ENCODE measurements around the gene LYRM2.

LYRM2 gene, protein sequence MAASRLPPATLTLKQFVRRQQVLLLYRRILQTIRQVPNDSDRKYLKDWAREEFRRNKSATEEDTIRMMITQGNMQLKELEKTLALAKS

DNA sequence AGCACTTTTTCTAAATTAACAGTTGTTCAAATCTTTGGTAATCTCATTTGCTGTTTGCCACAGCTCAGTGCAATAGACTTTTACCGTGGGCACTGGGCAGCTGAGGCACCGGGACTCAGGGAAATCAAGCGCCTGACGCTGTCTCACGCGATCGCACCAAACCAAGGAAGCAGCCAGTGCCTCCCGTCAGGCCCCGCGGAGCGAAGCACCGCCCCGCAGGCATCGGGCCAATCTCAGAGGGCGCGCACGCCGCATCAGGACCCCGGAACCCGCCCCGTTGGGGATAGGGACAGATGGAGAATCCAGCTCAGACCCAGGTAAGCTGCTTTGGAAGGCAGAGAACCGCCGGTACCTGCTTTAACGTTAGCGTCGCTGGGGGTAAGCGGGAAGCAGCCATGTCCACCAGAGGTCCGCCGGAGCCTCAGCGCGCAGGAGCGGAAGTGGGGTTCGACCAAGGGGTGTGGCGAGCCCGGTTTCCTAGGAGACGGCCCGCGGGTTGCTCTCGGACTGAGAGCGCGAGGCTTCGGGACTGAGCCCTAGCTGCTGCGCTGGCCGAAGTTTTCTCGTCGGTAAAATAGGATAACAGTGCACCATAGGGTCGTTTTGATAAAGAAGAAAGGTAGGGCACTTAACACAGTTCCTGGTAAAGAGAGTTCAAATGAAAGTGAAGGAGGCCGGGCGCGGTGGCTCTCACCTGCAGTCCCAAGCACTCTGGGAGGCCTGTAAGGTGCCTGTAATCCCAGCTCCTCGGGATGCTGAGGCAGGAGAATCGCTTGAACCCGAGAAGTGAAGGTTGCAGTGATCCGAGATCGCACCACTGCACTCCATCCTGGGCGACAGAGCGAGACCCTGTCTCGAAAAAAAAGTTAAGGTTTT lies at the start of gene LYRM2:
LYRM2 (minus strand) TSS at position 428 of the 876 bp plus-strand sequence; CDS start at position 397, 31 bp downstream.
- peak; percentile 78 to 92 (median 90) for DNase-seq

DNA sequence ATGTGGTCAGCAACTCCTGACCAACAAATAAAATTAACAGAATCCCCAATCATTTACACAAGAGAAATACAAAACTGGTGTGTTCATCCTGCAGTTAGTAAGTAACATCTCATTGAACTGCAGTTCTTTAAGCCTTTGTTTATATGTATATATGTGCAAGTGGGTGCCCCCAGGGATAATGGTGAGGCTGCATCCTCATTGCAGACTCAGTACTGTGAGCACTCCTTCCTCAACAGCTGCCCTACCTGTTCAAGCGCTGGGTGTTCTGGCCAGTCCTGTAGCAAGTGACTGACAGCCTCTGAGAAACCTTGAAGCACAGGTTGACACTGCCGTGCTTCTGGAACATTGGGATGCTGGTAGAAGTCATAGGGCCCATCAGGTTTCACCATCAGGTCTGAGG lies 49.8 kb upstream of the LYRM2 start:
- no peak for DNase-seq

DNA sequence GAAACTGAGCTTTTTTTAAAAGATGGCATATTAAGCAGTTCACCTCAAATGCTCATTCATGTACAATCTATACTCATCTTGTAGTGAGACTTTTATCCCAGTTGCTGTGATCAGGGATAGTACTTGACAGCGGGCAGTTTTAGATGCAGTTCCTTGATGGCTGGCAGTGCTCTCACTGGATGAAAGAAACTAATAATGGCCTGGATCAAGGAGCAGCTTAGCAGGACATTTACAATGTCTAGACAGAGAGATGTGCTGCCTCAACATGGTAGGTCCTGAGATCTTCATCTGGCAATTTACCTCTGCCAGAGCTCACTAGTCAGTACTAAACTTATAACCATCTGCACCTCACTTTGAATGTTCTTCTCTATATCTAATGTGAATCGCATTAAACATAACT lies 46.8 kb upstream of the LYRM2 start:
- no peak for DNase-seq

DNA sequence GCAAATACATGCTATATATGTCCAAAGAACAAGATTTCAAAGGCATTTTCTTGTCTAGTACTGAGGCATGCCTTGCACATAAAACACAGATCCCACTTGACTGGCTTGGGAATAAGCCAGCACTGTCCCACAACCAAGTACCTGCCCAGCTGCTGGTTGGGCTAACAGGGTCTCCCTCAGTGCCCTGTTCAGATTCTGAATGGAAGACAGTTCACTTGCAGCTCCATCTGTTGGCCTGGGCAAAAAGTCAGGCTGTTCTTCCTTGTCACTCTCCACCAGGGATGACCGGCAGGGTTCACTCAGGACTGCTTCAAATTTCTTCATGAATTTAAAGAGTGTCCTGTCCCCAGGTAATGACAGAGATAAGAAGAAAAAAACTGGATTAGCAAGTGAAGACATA lies 44.4 kb upstream of the LYRM2 start:
- no peak for DNase-seq

DNA sequence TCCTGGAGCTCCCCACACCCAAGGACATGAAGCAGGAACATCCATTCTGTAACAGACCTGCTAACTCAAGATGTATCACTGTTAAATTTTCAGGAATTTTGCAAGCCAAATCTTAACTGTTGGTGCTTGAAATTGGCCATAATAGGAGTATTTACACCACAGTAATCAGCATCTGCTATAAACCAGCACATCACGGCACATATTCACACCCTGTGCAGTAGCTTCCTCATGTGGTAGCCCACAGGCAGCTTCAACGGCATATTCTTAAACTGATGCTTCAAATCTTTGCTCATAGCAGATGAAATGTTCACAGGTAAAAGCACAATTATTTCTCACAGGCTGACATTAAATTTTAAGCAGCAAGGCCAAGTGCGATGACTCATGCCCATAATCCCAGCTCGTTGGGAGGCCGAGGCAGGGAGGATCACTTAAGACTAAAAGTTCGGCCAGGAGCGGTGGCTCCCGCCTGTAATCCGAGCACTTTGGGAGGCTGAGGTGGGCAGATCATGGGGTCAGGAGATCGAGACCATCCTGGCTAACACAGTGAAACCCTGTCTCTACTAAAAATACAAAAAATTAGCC lies 43.5 kb upstream of the LYRM2 start:
- DNase-seq = no peak

DNA sequence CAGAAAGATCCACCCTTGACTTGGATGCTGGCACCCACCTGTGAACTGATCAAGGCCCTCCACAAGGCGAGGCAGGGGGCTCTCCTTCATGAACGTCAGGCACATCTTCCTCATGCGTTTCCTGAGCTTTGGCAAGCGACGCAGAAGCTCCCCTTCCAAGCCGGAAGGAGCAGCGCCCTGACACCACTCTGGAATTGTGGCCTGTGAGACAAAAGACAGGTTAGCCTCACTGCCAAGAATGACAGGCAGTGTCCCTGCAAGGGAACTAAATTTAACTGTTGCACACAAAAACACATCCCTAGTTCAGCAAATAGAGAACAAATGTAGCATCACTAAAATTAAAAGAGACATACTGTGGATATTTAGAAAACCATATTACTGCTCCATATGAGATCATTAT lies 42.0 kb upstream of the LYRM2 start:
- DNase-seq = no peak

DNA sequence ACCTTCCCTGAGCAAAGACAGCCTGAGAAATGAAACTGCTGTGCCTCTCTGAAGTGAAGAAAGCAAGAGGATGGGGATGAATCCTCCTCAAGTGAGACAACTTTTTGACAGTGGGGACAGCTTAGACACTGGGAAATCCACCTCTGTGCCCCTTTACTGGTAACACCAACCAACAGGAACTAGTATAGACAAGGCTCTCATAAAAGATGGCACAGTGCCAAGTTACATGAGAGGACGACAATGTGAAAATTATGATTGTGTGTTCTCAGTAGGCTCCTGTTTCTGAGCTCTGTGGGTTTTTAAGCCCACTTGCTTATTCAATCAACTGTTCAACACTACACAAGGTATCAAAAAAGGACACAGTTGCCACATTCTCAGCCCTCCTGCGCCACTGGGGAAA lies 41.6 kb upstream of the LYRM2 start:
- DNase-seq = no peak

DNA sequence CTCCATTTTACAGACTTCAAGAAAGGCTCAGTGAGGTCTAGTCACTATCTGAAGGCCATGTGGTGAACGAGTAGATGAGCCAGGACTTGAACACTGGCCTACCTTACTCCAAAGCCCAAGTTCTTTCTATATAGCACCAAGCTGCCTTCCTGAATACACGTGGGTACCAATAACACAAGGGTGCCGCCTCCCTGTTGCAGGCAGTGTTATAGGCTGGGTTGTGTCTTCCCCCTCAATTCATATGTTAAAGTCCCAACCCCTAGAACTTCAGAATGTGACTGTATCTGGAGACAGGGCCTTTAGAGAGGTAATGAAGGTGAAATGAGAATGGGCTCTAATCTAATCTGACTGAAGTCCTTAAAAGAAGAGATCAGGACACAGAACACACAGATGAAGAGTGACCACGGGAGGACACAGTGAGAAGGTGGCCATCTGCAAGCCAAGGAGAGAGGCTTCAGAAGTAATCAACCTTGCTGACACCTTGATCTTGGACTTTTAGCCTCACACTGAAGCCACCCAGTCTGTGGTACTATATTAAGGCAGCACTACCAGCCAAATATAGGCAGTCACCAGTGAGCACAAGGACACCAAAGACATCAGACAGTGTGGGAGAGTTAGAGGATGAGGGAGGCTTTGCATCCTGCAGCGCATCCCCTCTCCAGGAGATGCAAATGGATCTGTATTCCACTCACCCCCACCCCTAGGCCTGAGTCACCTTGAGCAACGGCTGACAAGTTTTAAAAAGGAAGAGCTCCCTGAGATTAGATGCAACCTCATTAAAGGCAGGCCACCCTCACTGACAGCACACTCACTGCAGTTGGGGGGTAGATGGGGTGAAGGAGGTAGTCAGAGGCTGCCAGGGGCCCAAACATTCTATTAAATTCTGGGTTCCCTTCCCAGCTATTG lies 40.9 kb upstream of the LYRM2 start:
- no peak for DNase-seq

DNA sequence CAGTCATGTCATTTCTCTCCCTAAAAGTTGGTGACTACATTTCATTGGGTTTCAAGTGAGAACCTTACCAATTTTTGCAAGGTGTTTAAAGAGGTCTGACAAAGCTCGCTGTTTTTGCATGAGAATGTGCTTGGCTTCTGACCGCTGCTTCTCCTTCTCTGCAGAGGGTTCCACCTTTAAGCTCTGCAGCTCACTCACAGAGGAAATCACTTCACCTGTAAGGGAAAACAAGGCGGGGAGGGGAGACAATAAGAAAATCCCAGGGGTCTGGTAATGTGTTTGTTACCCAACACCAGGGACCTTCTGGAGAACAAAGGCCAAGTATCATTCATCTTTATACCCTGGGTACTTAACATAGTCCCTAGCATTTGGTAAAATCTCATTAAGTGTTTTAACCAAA lies 40.0 kb upstream of the LYRM2 start:
- DNase-seq = no peak

DNA sequence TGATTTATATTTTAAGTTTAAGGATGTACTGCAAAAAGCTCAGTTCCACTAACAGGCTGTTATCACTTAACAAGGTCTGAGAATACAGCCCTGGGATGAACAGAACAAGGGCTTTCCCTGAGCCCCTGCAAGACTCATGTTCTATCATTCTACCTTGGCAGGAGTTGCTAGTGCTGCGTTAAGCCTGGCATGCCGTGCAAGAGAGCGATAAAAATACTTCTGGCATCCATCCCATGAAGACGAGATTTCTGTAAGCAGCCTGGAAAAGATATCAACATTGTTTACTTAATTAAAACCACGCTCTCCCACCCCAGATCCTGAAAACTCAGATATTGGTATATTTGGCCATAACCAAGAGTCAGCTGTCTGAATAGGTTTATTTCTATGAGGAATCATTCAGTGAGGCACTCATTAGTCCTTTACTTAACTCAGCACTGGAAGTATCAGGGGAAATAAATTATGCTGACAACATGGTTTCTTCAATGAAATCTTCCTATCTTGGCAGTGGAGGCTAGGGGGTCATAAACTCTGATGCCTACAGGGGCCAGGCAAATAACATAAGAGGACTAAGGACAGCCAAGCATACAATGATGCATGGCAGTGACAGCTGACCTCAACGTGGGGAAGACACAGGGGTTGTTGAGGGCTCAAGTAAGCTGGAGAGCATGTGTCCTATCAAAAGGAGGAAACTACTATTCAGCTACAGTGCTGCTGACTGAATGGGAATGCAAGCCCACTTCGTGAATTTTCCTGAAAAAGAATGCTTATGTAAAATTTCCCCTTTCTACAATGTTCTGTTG lies 37.6 kb upstream of the LYRM2 start:
- no peak for DNase-seq

DNA sequence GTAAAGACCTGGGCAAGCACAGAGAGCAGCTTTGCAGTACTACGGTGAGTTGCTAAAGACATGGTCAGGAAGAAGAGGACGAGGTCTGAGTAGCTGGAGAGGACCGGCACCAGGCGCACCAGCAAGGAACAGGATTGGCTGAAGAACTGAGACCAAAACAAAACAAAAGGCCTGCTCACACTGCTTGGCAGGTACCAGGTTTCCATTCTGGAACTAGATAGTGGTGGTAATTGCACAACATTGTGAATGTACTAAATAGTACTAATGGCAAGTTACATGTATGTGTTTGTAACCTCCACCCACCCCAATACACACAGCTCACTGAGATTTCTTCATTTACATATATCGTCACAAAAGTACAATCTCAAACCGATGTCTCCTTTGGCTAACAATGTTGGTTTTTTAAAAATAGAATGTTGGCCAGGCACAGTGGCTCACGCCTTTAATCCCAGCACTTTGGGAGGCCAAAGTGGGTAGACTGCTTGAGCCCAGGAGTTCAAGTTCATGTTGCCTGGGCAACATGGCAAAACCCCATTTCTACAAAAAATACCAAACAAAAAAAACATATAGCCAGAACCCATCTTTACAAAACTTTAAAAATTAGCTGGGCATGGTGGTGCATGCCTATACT lies 32.5 kb upstream of the LYRM2 start:
- no peak for DNase-seq

DNA sequence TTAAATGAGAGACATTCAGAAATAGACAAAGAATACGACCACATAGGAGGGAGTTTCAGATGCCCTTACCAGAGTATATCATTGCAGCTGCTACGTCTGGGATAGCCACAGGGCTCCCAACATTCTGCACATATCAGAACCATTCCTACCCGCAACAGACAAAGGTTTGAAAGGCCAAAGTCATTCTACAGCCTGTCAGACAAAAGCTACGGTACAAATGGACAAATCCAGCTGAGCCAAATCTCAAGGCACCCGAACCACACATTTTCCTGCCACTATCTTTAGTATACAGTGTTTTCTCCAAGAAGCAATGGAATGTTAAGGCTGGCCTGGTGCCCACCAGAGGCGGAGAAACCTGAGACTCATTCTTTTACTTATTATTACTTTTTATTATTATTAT lies 30.5 kb upstream of the LYRM2 start:
- no peak for DNase-seq

DNA sequence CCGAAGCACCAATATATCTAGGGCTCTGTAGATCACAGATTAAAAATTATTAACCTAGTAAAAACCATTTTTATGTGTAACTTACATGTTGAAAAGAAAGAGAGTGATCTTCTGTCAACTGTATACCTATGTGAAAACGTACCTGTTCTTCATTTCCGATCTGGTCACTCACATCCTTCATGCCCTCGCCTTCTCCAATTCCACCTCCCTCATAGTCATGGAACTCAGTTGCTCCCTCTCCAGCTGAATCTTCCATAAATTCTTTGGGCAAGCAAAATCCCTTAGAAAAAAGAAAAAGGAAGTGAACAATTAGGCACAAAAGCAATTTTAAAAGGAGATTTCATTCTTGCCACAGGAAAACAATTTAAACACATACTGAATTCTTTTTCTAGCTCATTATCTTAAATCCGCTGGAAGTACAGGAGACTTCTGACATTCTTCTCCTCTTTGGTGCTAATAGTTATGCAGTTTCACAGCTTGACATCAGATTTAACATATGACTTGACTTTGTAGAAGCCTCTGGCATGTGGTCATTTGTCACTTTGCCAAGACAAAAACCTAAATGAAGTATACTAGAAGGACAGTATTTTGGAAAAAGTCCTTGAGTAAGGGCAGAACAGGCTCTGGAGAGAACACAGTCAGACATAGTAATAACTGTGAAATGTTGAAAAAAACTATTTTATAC lies 29.5 kb upstream of the LYRM2 start:
- no peak for DNase-seq

DNA sequence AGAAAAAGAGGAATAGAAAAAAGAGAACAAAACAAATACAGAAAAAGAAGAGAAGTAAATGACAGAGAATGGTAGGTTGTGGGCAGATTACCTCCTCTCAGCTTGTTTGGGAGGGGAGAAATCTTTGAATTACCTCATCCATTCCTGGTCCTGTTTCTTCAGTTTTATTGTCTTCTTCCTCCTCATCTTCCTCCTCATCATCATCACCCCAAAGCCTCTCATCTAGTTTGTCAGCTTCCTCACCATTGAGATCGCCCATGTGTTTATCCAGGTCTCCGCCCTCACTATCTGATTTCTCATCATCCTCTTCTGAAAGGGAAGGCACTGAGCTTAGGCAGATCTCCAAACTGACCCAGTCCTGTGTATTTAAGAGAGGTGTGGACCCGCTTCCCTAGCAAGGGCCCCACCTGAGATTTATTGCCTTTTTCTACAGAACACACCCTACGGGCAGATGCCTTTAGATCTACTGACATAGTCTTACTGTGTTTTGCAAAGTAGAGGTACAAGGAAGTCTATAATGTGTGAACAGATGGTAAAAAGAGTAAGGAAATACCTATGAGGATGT lies 24.2 kb upstream of the LYRM2 start:
- DNase-seq = no peak

DNA sequence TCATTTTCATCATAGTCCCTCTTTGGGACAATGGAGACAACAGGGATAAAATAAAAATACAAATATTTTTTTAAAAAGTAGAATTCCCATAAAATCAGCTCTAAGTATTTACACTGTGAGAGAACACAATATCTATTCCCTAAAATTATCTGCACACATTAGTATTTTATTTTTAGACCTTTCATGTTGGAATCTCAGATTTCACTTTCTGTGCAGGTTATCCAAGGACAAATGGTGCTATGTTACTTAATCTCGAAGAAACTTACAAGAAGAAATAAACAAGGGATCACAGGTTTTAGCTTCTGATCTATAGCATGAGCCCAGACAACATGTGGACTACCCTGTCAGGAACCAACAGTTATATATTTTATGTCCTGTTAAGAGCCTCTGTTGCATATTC lies 23.0 kb upstream of the LYRM2 start:
- no peak for DNase-seq

DNA sequence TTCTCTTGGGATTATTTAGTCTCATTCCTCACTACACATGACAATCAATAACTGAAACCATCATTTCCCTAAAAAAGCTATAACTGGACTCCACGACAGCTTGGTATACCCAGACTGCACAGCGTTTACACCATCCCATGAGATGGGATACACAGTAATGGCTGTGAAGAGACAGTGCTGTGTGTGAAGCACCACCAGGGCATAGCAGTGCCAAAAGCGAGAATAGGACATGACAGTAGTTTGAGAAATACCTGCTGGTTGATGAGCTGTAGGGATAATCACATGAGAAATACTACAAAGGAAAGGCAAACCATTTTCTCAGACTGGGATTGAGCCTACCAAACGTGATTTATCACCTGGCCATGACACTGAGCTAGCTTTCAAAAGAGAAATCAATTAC lies 22.4 kb upstream of the LYRM2 start:
- DNase-seq = no peak

DNA sequence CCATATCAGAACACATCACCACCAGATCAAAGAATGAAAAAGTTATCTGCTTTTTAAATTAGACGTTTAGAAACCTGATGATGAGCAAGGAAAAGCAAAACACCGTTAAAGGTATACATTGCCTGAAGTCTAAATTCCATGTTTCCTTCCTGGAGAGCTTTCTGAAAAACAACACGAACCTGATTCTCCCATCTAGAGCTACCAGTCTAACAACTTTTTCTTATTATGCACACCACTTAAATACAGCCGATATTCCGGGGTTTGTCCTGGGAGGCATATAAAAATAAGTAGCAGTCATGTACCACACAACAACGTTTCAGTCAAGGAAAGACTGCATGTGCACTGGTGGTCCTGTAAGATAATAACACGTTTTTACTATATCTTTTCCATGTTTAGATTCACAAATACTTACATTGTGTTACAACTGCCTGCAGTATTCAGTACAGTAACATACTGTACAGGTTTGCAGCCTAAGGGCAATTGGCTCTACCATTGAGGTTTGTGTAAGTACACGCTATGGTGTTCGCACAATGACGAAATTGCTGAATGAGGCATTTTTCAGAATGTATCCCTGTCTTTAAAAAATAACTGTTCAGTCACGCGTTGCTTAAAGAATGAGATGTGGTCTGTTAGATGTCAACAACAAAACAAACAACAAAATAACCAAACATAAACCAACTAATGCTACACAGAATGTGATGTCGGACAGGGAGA lies 19.1 kb upstream of the LYRM2 start:
- no peak for DNase-seq

DNA sequence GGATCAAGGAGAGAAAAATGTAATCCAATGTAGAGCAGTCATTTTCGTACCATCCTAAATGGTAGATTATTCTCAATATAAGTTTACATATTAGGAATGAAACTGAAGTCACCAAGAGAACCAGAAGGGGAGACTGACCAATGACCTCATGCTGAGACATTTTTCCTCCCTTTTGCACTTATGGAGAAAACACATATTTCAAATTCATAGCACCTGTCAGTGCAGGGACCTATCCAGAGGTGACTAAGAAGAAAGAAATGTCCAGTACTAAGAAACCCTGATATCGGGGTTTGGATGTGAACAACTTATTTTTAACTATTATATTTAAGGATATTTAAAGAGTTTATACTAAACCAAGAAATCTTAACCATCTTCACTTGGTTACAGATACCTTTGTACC lies 16.6 kb upstream of the LYRM2 start:
- no peak for DNase-seq

DNA sequence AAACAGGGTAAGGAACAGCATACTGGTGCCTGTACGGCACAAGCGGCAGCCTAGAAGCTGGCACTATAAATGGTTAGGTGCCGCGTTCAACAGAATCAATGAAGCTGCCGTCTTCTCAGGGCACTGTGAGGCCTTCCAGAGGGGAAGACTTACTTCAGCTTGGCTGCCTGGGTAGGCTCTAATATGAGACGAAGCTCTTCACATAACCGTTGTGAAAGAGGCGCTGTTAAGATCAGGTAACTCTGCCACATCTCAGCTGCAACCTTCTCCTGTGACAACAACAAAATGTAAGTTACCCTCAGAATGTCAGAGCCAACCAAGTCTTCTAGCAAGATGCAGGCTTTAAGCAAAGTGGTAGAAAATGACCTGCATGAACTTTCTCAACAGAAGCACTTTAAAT lies 12.0 kb upstream of the LYRM2 start:
- DNase-seq = no peak

DNA sequence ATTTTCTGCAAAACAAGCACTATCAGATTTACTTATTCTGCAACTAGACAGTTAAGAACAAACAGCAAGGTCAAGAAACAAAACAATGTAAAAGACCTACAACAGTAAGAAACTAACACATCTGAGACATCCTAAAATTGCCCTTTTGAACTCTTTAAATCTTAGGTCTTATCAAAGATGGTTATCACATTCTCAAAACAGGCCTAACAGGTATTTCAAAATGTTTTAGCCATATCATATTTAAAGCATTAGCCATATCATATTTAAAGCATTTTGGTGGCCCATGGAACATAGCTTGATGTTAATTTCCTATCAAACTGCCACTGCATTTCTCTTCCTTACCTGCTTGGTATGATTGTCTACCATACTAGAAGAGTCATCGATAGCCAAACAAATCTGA lies 11.1 kb upstream of the LYRM2 start:
- DNase-seq = no peak
